Progenitor cell of endocrine pancreas (in vitro differentiated cells): Measurements from ENCODE around the gene DNAJB8. TPM values are rescaled to one million over a fixed set of nuclear protein-coding genes. Genes with fewer than 3 reads are reported as not detected.

Experiments
- DNase-seq: peaks from one replicate; pipeline ENCODE4 v3.0.0; 2021; ENCODE audit warnings: low spot score; ENCODE audit not compliant: unreplicated experiment
- H3K27ac Mint-ChIP-seq: 2 replicates; pipeline ENCODE4 v1.8.0; 2021; ENCODE audit warnings: mild to moderate bottlenecking, moderate library complexity, mixed read lengths
- H3K27me3 Mint-ChIP-seq: 2 replicates; pipeline ENCODE4 v1.8.0; 2021; ENCODE audit warnings: mixed read lengths
- H3K36me3 Mint-ChIP-seq: 2 replicates; pipeline ENCODE4 v1.8.0; 2022; ENCODE audit warnings: mixed read lengths; ENCODE audit not compliant: insufficient read depth
- H3K4me1 Mint-ChIP-seq: 2 replicates; pipeline ENCODE4 v1.8.0; 2021; ENCODE audit warnings: low read depth, mixed read lengths
- H3K4me3 Mint-ChIP-seq: 2 replicates; pipeline ENCODE4 v1.8.0; 2021; ENCODE audit warnings: low read depth, mild to moderate bottlenecking, moderate library complexity, mixed read lengths
- H3K9me3 Mint-ChIP-seq: 2 replicates; pipeline ENCODE4 v1.8.0; 2021; ENCODE audit warnings: low read depth, mixed read lengths
- CTCF ChIP-seq: fragments of 200-600 bp; sonication (generic); IDR thresholded peaks from one replicate; pipeline ENCODE4 v1.5.0; 2021; ENCODE audit warnings: antibody characterized with exemption, mild to moderate bottlenecking; ENCODE audit not compliant: unreplicated experiment
- total RNA-seq: library from RNA; stranded (reverse); gene quantifications from 2 replicates; pipeline ENCODE4 v1.2.1, GENCODE V29; 2021

The DNAJB8 gene
- total RNA-seq, 1 donor from 2014 or later: not detected

DNA sequence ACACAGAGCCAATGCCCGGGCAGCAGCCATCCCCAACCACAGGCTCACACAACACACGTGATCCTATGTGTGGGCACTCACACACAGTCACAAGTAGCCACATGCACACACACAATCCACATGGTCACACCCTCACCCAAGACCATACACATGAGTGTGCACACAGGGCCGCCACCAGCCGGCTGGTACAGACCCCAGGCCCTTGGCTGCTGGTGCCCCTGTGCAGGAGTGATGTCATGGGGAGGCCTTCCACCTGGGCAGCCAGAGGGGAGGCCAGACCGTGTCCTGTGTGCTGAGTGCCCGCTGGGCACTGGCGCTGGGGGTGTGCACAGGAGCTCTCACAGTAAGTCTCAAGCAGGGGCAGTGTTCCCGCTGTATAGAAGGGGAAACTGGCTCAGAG lies 36.9 kb downstream of the DNAJB8 start:
- Mint-ChIP-seq H3K4me1 (peaks cover 20% of the 10 kb centered on the region), H3K36me3 (no peaks in the 10 kb centered on the region), H3K27ac (no peak overlapping the region), H3K9me3 (no peaks in the 10 kb centered on the region), H3K4me3 (no peak overlapping the region), H3K27me3 (peaks cover 53% of the 10 kb centered on the region)
- no peak for DNase-seq
- no peak for TF ChIP-seq CTCF

DNA sequence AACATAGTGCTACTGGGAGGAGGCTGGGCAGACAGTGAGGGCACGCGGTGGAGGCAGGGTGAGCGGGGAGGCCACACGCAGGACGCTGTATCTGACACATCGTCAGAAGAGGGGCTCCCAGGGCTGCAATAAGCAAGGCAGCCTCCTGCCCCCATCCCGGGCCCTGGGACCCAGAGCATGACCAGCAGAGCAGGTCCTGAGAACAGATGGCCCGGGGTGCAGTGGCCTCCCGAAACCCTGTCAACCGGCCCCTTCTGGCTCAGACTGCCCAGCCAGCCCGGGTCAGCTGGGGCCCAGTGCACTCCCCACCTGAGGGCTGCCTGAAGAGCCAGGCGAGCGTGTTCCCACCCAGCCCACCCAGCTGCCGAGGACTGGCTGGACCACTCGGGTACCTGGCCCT lies 37.4 kb downstream of the DNAJB8 start:
- Mint-ChIP-seq H3K27me3 (peaks cover 58% of the 10 kb centered on the region), H3K27ac (no peak overlapping the region), H3K9me3 (no peaks in the 10 kb centered on the region), H3K4me3 (no peak overlapping the region), H3K4me1 (peaks cover 18% of the 10 kb centered on the region), H3K36me3 (no peaks in the 10 kb centered on the region)
- DNase-seq: no peak
- no peak for TF ChIP-seq CTCF

GRCh38 chr3:128427872-128428822 lies 38.5 kb downstream of the DNAJB8 start:
- Mint-ChIP-seq H3K4me1 (peaks cover 14% of the 10 kb centered on the region), H3K4me3 (no peak overlapping the region), H3K27me3 (peaks cover 62% of the 10 kb centered on the region), H3K9me3 (no peaks in the 10 kb centered on the region), H3K36me3 (no peaks in the 10 kb centered on the region), H3K27ac (peak overlapping the region; percentile 69)
- TF ChIP-seq CTCF: no peak
- no peak for DNase-seq

GRCh38 chr3:128427175-128427857 lies 39.4 kb downstream of the DNAJB8 start:
- TF ChIP-seq CTCF: no peak
- Mint-ChIP-seq H3K9me3 (no peaks in the 10 kb centered on the region), H3K4me1 (peaks cover 13% of the 10 kb centered on the region), H3K27ac (no peak overlapping the region), H3K27me3 (peaks cover 61% of the 10 kb centered on the region), H3K4me3 (no peak overlapping the region), H3K36me3 (no peaks in the 10 kb centered on the region)
- no peak for DNase-seq

DNA sequence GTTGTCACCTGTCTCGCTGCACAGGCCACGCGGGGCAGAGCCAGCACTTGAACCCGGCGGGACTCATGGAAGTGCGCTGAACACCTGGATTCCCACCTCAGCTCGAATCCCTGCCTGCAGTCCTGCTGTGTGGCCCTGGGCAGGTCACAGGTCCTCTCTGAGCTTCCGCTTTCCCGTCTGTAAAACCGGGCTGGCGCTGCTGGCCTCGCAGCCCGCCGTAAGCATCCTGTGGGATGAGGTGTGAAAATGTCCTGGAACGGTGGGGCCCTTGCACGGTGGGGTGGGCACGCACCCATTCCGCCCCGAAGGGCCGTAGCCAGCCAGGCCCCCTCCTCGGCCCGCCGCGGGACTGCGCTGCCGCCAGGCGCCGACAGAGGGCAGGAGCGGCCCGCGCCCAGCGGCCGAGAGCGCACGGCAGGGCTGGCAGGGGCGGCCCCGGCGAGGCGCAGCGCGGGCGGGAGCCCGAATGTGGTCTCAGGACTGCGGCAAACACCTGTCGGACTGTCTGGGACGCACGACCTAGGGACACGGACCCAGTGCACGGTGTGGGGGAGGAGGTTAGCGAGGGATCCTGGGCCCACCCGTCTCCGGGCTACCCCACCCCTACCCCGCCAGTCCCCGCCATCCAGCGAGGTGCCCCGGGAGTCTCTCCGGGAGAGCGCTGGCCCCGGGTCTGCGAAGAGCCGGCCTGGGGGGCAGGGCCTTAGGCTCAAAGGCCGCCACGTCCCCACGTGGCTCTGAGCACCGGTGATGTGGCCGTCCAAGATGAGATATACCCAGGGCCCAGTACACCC lies 40.4 kb downstream of the DNAJB8 start:
- Mint-ChIP-seq H3K36me3 (no peaks in the 10 kb centered on the region), H3K4me1 (peaks cover 8% of the 10 kb centered on the region), H3K27me3 (peaks cover 51% of the 10 kb centered on the region), H3K9me3 (no peaks in the 10 kb centered on the region), H3K4me3 (no peak overlapping the region), H3K27ac (no peak overlapping the region)
- DNase-seq: peak; percentile 70
- TF ChIP-seq CTCF: peak; percentile 90
